ENCODE measurements around the gene C6orf141.

DNA sequence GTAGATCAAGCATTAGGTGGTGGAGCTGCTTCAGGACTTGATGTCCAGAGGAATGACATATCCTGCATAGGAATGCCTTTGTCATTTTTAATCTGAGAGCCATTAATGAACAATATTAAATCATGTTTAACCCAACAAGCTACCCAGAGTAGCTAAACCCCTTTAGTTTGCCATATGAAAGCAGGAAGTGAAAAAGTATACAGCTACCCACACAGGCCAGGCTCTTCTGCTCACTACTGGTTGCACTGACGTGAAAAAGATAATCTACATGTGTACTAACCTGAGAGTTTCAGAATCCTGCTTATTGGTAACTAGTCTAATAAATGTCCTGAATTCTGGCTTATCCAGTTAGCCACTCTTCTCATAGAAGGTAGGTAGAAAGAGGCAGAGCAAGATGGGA is 30.8 kb upstream of the C6orf141 start:
- TF ChIP-seq POLR2AphosphoS5 (IDR thresholded peaks at IDR 0.05; ENCODE audit: low read depth, low read length) (no peak), TAF1 (IDR thresholded peaks at IDR 0.05; ENCODE audit: borderline replicate concordance, insufficient read depth, low read length) (no peak)

Data from PFSK-1 (cell line).